Measurements from ENCODE around the gene USH1G. TPM values are rescaled to one million over a fixed set of nuclear protein-coding genes. Genes with fewer than 3 reads are reported as not detected.

Gene USH1G
- polyA plus RNA-seq, 1 donor (not counting 4 experiments of a cell fraction or from before 2014, with no cell fraction given), result 0.34 TPM

GRCh38 chr17:74877592-74878548, 45.2 kb downstream of the USH1G start:
- FAIRE-seq, result no peak
- H4K20me1 ChIP-seq (ENCODE audit: control insufficient read depth, extremely low read depth, insufficient read depth, low read length), result no peaks in the 10 kb centered on the region
- no peak for TF ChIP-seq CTCF (optimal IDR thresholded peaks at IDR 0.05 in 1 of 3, IDR thresholded peaks at IDR 0.05 in 1 of 3, conservative IDR thresholded peaks at IDR 0.05 in 1 of 3; ENCODE audit: extremely low read depth in 1 of 3, insufficient read depth in 2 of 3, low read length in 3 of 3)
- TF ChIP-seq EZH2 (IDR thresholded peaks at IDR 0.05; ENCODE audit: low read length), result no peak
- H3K27ac ChIP-seq (ENCODE audit: control insufficient read depth, insufficient read depth, low read length), result no peak overlapping the region
- no peak overlapping the region for H3K4me3 ChIP-seq (ENCODE audit: control insufficient read depth in 2 of 3, extremely low read depth in 1 of 3, insufficient read depth in 2 of 3, low read depth in 1 of 3, low read length in 3 of 3)
- peak; percentile 62 for DNase-seq (ENCODE audit: low read depth, low spot score)
- no peaks in the 10 kb centered on the region for H3K27me3 ChIP-seq (ENCODE audit: control insufficient read depth, extremely low read depth, insufficient read depth, low read length)
- peaks cover 15% of the 10 kb centered on the region for H3K4me1 ChIP-seq (ENCODE audit: control insufficient read depth, extremely low read depth, insufficient read depth, low read length)
- dilution Hi-C loops (cut with MboI; ENCODE audit: extremely low pct_ligation_motif_present, low sequenced_read_pairs), result no loop called here
- no peak overlapping the region for H3K9ac ChIP-seq (ENCODE audit: control insufficient read depth, extremely low read depth, insufficient read depth, low read length)
- peak overlapping the region; percentile 52 for H2AFZ ChIP-seq (ENCODE audit: control insufficient read depth, low read length)
- H3K9me1 ChIP-seq (ENCODE audit: control insufficient read depth, extremely low read depth, insufficient read depth, low read length), result no peaks in the 10 kb centered on the region
- peak overlapping the region; percentile 53 for H3K4me2 ChIP-seq (ENCODE audit: control insufficient read depth, extremely low read depth, insufficient read depth, low read depth, low read length)
- H3K9me3 ChIP-seq (ENCODE audit: control insufficient read depth, low read depth, low read length), result no peaks in the 10 kb centered on the region
- no peaks in the 10 kb centered on the region for H3K79me2 ChIP-seq (ENCODE audit: control insufficient read depth, insufficient read depth, low read length)
- no peaks in the 10 kb centered on the region for H3K36me3 ChIP-seq (ENCODE audit: control insufficient read depth in 2 of 2, extremely low read depth in 1 of 2, insufficient read depth in 2 of 2, low read length in 2 of 2)

- Histone ChIP-seq H4K20me1 (ENCODE audit: control insufficient read depth, extremely low read depth, insufficient read depth, low read length) (no peaks in the 10 kb centered on the region), H3K27ac (ENCODE audit: control insufficient read depth, insufficient read depth, low read length) (no peak overlapping the region), H3K9me1 (ENCODE audit: control insufficient read depth, extremely low read depth, insufficient read depth, low read length) (no peaks in the 10 kb centered on the region), H3K27me3 (ENCODE audit: control insufficient read depth, extremely low read depth, insufficient read depth, low read length) (no peaks in the 10 kb centered on the region), H3K9me3 (ENCODE audit: control insufficient read depth, low read depth, low read length) (no peaks in the 10 kb centered on the region), H3K9ac (ENCODE audit: control insufficient read depth, extremely low read depth, insufficient read depth, low read length) (no peak overlapping the region), H3K4me3 (ENCODE audit: control insufficient read depth in 2 of 3, extremely low read depth in 1 of 3, insufficient read depth in 2 of 3, low read depth in 1 of 3, low read length in 3 of 3) (no peak overlapping the region), H3K4me2 (ENCODE audit: control insufficient read depth, extremely low read depth, insufficient read depth, low read depth, low read length) (no peak overlapping the region), H3K36me3 (ENCODE audit: control insufficient read depth in 2 of 2, extremely low read depth in 1 of 2, insufficient read depth in 2 of 2, low read length in 2 of 2) (no peaks in the 10 kb centered on the region), H2AFZ (ENCODE audit: control insufficient read depth, low read length) (no peak overlapping the region), H3K79me2 (ENCODE audit: control insufficient read depth, insufficient read depth, low read length) (peaks cover 8% of the 10 kb centered on the region), H3K4me1 (ENCODE audit: control insufficient read depth, extremely low read depth, insufficient read depth, low read length) (peaks cover 30% of the 10 kb centered on the region)
- TF ChIP-seq EZH2 (IDR thresholded peaks at IDR 0.05; ENCODE audit: low read length), result no peak
- no peak for TF ChIP-seq CTCF (optimal IDR thresholded peaks at IDR 0.05 in 1 of 3, IDR thresholded peaks at IDR 0.05 in 1 of 3, conservative IDR thresholded peaks at IDR 0.05 in 1 of 3; ENCODE audit: extremely low read depth in 1 of 3, insufficient read depth in 2 of 3, low read length in 3 of 3)
- FAIRE-seq (no peak), DNase-seq (ENCODE audit: low read depth, low spot score) (no peak)
- dilution Hi-C loops (cut with MboI; ENCODE audit: extremely low pct_ligation_motif_present, low sequenced_read_pairs), result no loop called here
These were observed 47.0 kb downstream of the USH1G start for GRCh38 chr17:74875977-74876593.

All from keratinocyte (primary cell).